HL-60 (cell line): ENCODE data around the gene SIRT6.
A peak's percentile ranks its signal among the peaks of the same experiment; 100 is the strongest.
"Not testable (repeated sequence)": the region's sequence is repeated elsewhere in the genome, so short reads cannot be mapped to it uniquely, and the experiment has no call there.

Experiments used
- DNase-seq, 2 experiments: peaks; one replicate each; pipeline ENCODE4 v3.0.0-alpha.2; 2010 to 2020; ENCODE audit warnings: low read depth in 1 of 2, low spot score in 1 of 2
- H3K27ac ChIP-seq: fragments of 250-450 bp; sonication (Bioruptor Pico); replicated peaks from 2 replicates; pipeline ENCODE4 v1.5.1; 2020; ENCODE audit warnings: mild to moderate bottlenecking, moderate library complexity
- H3K27me3 ChIP-seq: fragments of 250-450 bp; sonication (Bioruptor Pico); 2 replicates; pipeline ENCODE4 v1.5.1; 2021; ENCODE audit warnings: mild to moderate bottlenecking, moderate library complexity; ENCODE audit not compliant: insufficient read depth, poor library complexity, severe bottlenecking
- H3K4me3 ChIP-seq: replicated peaks from 2 replicates; pipeline ENCODE4 v1.5.1; 2011; ENCODE audit warnings: mild to moderate bottlenecking, control low read depth, low read length; ENCODE audit not compliant: insufficient read depth
- CTCF ChIP-seq: IDR thresholded peaks from one replicate; pipeline ENCODE4 v1.5.1; 2011; ENCODE audit warnings: low read length, control low read depth, inconsistent platforms; ENCODE audit not compliant: insufficient read depth
- GABPA ChIP-seq: IDR thresholded peaks from 2 replicates; pipeline ENCODE4 v1.6.1; 2012; ENCODE audit warnings: low read depth
- POLR2AphosphoS5 ChIP-seq: IDR thresholded peaks from 2 replicates; pipeline ENCODE4 v1.6.1; 2012; ENCODE audit warnings: low read depth
- REST ChIP-seq: IDR thresholded peaks from 2 replicates; pipeline ENCODE4 v1.6.1; 2012; ENCODE audit warnings: low read depth; ENCODE audit not compliant: insufficient replicate concordance
- SPI1 ChIP-seq: IDR thresholded peaks from 2 replicates; pipeline ENCODE4 v1.6.1; 2012; ENCODE audit warnings: low read depth, mild to moderate bottlenecking, borderline replicate concordance

Gene SIRT6

GRCh38 chr19:4139614-4140236 is 42.6 kb downstream of the SIRT6 start:
- H3K4me3 ChIP-seq: no peak overlapping the region
- DNase-seq: peak in 1 of 2 experiments; percentile 85
- H3K27me3 ChIP-seq: no peaks in the 10 kb centered on the region
- TF ChIP-seq REST (no peak), CTCF (peak; percentile 86)
- no peak overlapping the region for H3K27ac ChIP-seq

GRCh38 chr19:4138445-4138844 is 43.9 kb downstream of the SIRT6 start:
- no peaks in the 10 kb centered on the region for H3K27me3 ChIP-seq
- H3K27ac ChIP-seq: no peak overlapping the region
- TF ChIP-seq CTCF: no peak
- TF ChIP-seq REST: no peak
- no peak for TF ChIP-seq SPI1
- no peak for TF ChIP-seq POLR2AphosphoS5
- TF ChIP-seq GABPA: no peak
- no peak for DNase-seq
- H3K4me3 ChIP-seq: no peak overlapping the region

- Histone ChIP-seq H3K27ac (no peak overlapping the region), H3K4me3 (no peak overlapping the region), H3K27me3 (no peaks in the 10 kb centered on the region)
- DNase-seq: no peak
- no peak for TF ChIP-seq POLR2AphosphoS5
- TF ChIP-seq GABPA: no peak
- no peak for TF ChIP-seq REST
- TF ChIP-seq CTCF: no peak
- TF ChIP-seq SPI1: no peak
Observed at GRCh38 chr19:4136680-4137088, 45.7 kb downstream of the SIRT6 start.

GRCh38 chr19:4135386-4135785 is 47.0 kb downstream of the SIRT6 start:
- not testable (repeated sequence) for H3K4me3 ChIP-seq, DNase-seq, H3K27ac ChIP-seq, H3K27me3 ChIP-seq
